ENCODE data around the gene TRNT1.

Gene TRNT1

DNA sequence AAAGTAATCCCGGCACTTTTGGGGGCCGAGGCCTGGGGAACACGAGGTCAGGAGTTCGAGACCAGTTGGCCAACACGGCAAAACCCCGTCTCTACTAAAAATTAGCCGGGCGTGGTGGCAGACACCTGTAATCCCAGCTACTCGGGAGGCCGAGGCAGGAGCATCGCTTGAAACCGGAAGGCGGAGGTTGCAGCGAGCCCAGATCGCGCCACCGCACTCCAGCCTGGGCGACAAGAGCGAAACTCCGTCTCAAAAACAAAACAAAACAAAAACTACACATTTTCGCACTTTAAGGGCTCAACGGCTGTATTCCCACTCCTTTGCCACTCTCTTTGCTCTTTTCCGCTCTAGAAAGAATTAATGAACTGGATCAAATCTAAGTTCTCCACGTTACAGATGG lies 763 bp upstream of the TRNT1 start:
- Histone ChIP-seq H3K36me3 (ENCODE audit: control insufficient read depth, insufficient read depth, low read length) (peaks cover 5% of the 10 kb centered on the region), H3K27me3 (ENCODE audit: control insufficient read depth, insufficient read depth, low read length) (no peaks in the 10 kb centered on the region), H3K4me3 (ENCODE audit: low read length) (peak overlapping the region; percentile 96), H3K9ac (ENCODE audit: low read length) (peak overlapping the region; percentile 92), H3K4me1 (ENCODE audit: control insufficient read depth, insufficient read depth, low read length) (no peaks in the 10 kb centered on the region), H3K27ac (ENCODE audit: low read depth, low read length) (peak overlapping the region; percentile 93)

DNA sequence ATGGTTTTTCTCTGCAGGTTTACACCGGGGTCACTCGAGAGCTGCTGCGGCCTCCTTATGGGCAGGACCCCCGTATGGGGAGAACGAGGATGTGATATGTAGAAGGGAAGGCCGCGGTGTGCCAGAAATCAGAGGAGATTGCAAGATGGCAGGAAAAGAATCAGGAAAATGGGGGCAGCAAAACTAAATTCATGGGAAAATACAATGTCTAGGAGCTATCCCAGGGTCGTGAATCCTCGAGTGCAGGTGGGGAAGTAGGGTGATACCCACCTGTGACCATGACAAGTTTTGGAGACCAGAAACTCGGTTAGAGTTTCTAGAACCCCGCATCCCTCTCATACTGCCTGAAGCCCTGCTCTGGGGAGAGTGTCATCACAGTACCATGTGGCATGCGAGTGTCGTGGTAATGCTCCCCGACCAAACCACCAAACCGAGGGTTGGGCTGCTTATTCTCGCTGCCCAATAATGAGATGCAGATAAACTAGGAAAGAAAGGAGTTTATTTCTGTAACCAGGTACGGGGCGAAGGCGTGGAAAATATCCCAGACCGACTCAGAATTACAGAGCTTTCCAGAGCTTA lies 781 bp downstream of the TRNT1 start:
- H3K27me3 ChIP-seq (ENCODE audit: control insufficient read depth, insufficient read depth, low read length): no peaks in the 10 kb centered on the region
- H3K4me3 ChIP-seq (ENCODE audit: low read length): peak overlapping the region; percentile 96

DNA sequence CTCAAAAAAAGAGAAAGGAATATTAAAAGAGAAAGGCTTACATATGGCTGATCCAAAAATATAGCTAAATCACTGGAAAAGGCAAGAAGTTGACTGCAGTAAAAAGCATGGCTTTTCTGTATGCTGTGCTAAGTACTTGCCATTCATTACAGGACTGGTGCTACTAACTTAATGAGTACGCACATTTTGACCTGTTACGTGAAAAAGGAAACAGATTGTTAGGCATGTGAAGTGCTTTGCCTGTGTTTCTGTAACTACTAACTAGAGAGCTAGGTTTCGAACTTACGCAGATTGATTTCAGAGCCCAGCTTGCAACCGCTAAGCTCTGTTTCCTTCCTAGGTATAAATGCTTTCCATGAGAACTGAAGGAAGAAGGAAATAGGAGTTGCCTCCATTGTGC lies 2.8 kb downstream of the TRNT1 start:
- no peak overlapping the region for H3K27ac ChIP-seq (ENCODE audit: low read depth, low read length)
- H3K9ac ChIP-seq (ENCODE audit: low read length): no peak overlapping the region
- peaks cover 9% of the 10 kb centered on the region for H3K36me3 ChIP-seq (ENCODE audit: control insufficient read depth, insufficient read depth, low read length)
- H3K27me3 ChIP-seq (ENCODE audit: control insufficient read depth, insufficient read depth, low read length): no peaks in the 10 kb centered on the region
- no peaks in the 10 kb centered on the region for H3K4me1 ChIP-seq (ENCODE audit: control insufficient read depth, insufficient read depth, low read length)
- no peak overlapping the region for H3K4me3 ChIP-seq (ENCODE audit: low read length)

More for the DNA sequence above, 781 bp downstream of the TRNT1 start:
- Histone ChIP-seq H3K9ac (ENCODE audit: low read length) (peak overlapping the region; percentile 96), H3K27ac (ENCODE audit: low read depth, low read length) (peak overlapping the region; percentile 93), H3K36me3 (ENCODE audit: control insufficient read depth, insufficient read depth, low read length) (peaks cover 5% of the 10 kb centered on the region), H3K4me1 (ENCODE audit: control insufficient read depth, insufficient read depth, low read length) (no peaks in the 10 kb centered on the region)

DNA sequence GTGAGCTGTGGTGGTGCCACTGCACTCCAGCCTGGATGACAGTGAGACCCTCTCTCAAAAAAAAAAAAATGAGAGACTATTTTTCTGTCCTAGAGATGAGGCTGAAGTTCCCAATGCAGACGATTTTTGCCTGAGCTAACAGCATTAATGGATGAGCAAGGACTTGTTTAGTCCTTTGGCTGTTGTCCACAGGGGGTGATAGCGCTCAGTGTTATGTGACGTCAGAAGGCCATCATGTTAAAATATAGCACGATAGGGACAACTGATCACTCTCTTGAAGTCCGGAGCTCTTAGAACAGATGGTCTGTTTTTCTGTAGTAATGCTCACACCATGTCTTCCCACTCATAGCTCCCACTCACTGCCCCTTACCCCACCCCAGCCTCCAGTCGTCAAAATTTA lies 6.8 kb downstream of the TRNT1 start:
- H3K36me3 ChIP-seq (ENCODE audit: control insufficient read depth, insufficient read depth, low read length): peaks cover 11% of the 10 kb centered on the region

DNA sequence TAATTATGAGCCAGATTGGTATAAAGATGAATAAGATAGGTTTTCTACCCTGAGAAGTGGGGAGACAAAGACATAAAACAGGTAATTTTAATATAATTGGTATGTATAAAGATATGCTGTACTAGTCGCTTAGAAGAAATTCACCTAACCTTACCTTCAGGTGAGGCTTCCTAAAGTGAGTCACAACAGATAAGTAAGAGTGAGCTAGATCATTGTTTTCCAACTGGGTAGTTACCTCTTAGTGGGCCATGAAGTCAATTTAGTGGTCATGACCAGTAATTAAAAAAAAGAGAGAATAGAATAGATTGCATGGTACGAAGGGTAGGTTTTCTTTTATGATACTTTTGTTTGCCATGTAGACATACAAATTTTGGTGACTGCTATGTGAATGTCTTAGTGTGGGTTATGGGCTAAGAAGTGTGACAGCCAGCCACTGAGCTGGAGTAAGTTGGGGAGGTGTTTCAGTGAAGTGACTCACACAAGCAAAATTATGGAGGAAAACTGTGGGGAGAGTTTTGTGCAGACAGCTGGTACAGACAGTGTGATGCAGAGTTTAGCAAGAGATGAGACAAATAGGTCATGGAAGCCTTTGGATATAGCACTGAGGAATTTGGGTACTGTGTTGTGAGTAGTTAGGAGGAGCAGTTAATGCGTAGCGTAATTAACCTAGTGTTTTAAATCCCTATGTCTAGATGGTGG lies 8.2 kb downstream of the TRNT1 start:
- Histone ChIP-seq H3K9ac (ENCODE audit: low read length) (no peak overlapping the region), H3K27ac (ENCODE audit: low read depth, low read length) (no peak overlapping the region), H3K4me1 (ENCODE audit: control insufficient read depth, insufficient read depth, low read length) (no peaks in the 10 kb centered on the region), H3K36me3 (ENCODE audit: control insufficient read depth, insufficient read depth, low read length) (peaks cover 12% of the 10 kb centered on the region), H3K4me3 (ENCODE audit: low read length) (no peak overlapping the region), H3K27me3 (ENCODE audit: control insufficient read depth, insufficient read depth, low read length) (no peaks in the 10 kb centered on the region)

More for the DNA sequence above, 6.8 kb downstream of the TRNT1 start:
- Histone ChIP-seq H3K27ac (ENCODE audit: low read depth, low read length) (no peak overlapping the region), H3K4me3 (ENCODE audit: low read length) (no peak overlapping the region), H3K27me3 (ENCODE audit: control insufficient read depth, insufficient read depth, low read length) (no peaks in the 10 kb centered on the region), H3K4me1 (ENCODE audit: control insufficient read depth, insufficient read depth, low read length) (no peaks in the 10 kb centered on the region), H3K9ac (ENCODE audit: low read length) (no peak overlapping the region)

DNA sequence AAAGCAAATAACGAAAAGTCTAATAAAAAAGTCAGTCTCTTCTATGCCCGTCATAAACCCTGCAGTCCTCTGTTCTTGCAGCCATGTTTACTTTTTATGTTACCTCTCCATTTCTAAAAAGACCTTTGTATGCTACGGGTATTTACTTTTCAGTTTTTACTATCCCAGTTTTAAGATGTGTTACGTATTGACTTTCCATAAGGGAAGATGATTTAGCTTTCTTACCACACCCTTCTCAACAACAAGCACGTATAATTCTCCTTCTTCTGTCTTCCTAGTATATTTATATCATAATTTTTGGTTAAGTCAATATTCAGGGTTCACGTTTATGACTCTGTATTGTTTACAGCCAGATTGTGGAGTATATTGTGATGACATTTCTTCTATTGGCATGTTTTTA lies 10.8 kb downstream of the TRNT1 start:
- H3K27ac ChIP-seq (ENCODE audit: low read depth, low read length): no peak overlapping the region
- no peaks in the 10 kb centered on the region for H3K4me1 ChIP-seq (ENCODE audit: control insufficient read depth, insufficient read depth, low read length)
- H3K27me3 ChIP-seq (ENCODE audit: control insufficient read depth, insufficient read depth, low read length): no peaks in the 10 kb centered on the region
- H3K9ac ChIP-seq (ENCODE audit: low read length): no peak overlapping the region
- H3K4me3 ChIP-seq (ENCODE audit: low read length): no peak overlapping the region
- peaks cover 11% of the 10 kb centered on the region for H3K36me3 ChIP-seq (ENCODE audit: control insufficient read depth, insufficient read depth, low read length)

DNA sequence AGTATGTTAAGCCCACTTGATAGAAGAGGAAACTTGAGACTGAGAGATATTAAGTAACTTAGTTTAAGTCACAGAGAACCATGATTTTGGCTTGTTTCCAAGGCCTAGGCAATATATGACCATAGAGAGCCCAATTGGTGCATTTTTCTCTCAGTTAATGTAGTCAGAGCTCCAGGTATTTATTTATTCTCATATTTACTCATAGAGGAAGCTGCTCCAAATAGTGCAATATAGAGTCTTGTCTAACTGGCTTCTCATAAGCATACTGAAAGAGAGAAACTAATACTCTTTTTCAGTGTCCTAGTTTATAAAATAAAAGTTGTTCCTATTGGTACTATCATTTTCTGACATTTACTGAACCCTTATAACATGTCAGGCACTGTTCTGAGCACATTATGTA lies 15.2 kb downstream of the TRNT1 start:
- H3K4me3 ChIP-seq (ENCODE audit: low read length): no peak overlapping the region
- H3K4me1 ChIP-seq (ENCODE audit: control insufficient read depth, insufficient read depth, low read length): no peaks in the 10 kb centered on the region
- no peaks in the 10 kb centered on the region for H3K27me3 ChIP-seq (ENCODE audit: control insufficient read depth, insufficient read depth, low read length)
- peaks cover 12% of the 10 kb centered on the region for H3K36me3 ChIP-seq (ENCODE audit: control insufficient read depth, insufficient read depth, low read length)
- no peak overlapping the region for H3K27ac ChIP-seq (ENCODE audit: low read depth, low read length)
- H3K9ac ChIP-seq (ENCODE audit: low read length): no peak overlapping the region

DNA sequence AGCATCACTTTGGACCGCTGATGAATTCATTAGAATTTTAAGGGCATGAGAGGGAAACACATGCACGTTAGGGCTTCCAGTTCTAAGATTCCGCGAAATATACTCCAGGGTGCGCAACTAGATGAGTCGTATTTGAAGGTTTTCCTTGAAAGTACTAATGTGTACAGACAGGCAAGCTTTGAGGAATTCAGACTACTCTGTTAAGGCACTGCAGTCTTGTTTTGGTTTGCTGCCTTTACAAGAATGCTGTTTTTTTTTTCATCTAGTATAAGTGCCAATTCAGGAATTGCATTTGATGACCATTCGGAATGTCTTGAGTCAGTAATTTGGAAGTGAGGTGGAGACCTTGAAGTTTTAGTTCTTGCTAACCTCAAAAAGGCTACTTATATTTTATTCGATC lies 19.1 kb downstream of the TRNT1 start:
- peaks cover 4% of the 10 kb centered on the region for H3K36me3 ChIP-seq (ENCODE audit: control insufficient read depth, insufficient read depth, low read length)
- no peak overlapping the region for H3K4me3 ChIP-seq (ENCODE audit: low read length)
- no peaks in the 10 kb centered on the region for H3K4me1 ChIP-seq (ENCODE audit: control insufficient read depth, insufficient read depth, low read length)
- H3K27ac ChIP-seq (ENCODE audit: low read depth, low read length): no peak overlapping the region
- H3K9ac ChIP-seq (ENCODE audit: low read length): no peak overlapping the region
- H3K27me3 ChIP-seq (ENCODE audit: control insufficient read depth, insufficient read depth, low read length): no peaks in the 10 kb centered on the region

DNA sequence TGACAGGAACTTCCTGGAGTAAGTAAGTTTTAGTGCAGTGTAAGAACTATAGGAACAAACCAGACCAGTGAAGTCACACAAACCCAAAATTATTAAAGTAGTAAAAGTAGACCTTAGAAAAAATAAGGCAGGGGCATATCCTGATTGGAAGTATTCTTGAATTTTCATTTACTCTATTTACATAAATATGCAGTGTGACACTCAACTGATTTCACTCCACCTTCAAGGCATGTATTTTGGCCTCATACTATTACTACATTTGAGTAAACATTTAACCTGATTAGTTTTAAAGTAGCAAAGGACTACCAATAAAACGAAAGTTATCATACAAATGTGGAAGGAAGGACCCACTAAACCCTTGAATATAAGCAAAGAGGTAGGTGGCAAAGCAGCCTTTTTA lies 22.8 kb downstream of the TRNT1 start:
- Histone ChIP-seq H3K36me3 (ENCODE audit: control insufficient read depth, insufficient read depth, low read length) (peaks cover 13% of the 10 kb centered on the region), H3K27ac (ENCODE audit: low read depth, low read length) (no peak overlapping the region)

DNA sequence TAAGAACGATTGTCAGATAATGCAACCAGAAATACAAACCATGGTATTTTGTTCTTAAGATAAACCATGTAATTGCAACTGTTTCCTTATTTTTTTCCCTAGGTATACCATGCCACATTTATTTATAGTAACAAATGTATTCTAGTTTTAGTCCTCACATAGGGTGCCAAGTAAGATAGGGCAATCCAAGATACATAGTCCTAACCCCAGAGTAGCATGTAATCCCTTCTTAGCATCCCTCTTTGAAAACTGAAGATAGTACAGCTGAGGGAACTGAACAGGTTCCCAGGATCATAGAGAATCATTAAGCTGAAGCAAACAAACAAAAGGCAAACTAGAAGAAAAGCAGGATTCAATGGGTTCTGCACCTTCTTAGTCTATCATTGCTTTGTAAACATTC lies 24.8 kb downstream of the TRNT1 start:
- H3K36me3 ChIP-seq (ENCODE audit: control insufficient read depth, insufficient read depth, low read length): peaks cover 11% of the 10 kb centered on the region
- no peak overlapping the region for H3K4me3 ChIP-seq (ENCODE audit: low read length)
- no peaks in the 10 kb centered on the region for H3K27me3 ChIP-seq (ENCODE audit: control insufficient read depth, insufficient read depth, low read length)
- H3K9ac ChIP-seq (ENCODE audit: low read length): no peak overlapping the region
- no peaks in the 10 kb centered on the region for H3K4me1 ChIP-seq (ENCODE audit: control insufficient read depth, insufficient read depth, low read length)
- no peak overlapping the region for H3K27ac ChIP-seq (ENCODE audit: low read depth, low read length)

More for the DNA sequence above, 22.8 kb downstream of the TRNT1 start:
- H3K9ac ChIP-seq (ENCODE audit: low read length): no peak overlapping the region
- H3K4me3 ChIP-seq (ENCODE audit: low read length): no peak overlapping the region
- H3K4me1 ChIP-seq (ENCODE audit: control insufficient read depth, insufficient read depth, low read length): no peaks in the 10 kb centered on the region
- H3K27me3 ChIP-seq (ENCODE audit: control insufficient read depth, insufficient read depth, low read length): no peaks in the 10 kb centered on the region

DNA sequence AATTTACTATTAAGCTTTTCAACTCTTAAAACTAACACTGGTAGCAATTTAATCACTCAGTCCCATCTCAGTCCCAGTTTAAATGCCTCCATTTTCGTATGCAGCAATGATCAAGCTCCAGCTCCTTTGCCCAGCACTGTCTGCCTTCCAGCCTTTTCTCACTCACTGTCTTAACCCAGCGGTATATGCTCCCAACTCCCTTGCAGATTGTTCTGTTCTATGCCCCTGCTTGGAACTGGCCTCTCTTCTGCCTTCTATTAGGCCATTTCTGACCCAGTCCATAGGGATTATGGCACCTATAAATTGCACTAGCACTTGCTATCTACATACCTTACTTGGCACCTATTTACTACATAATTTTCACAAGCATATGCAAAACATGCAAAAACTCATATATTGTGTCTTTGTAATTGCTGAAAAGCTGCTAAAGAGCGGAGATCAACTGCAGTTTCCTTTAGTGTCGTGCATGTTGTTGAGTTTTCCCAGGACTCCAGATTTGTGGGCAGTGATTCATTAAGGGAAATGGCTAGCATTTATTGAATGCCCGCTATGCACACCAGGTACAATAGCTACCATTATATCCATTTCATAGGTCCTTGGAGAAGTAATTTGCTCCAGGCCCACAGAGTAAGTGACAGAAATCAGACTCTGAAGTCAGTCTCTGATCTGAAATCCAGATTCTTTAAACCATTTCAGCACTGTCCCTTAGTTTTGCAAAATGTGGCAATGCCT lies 28.3 kb downstream of the TRNT1 start:
- no peak overlapping the region for H3K27ac ChIP-seq (ENCODE audit: low read depth, low read length)
- H3K4me3 ChIP-seq (ENCODE audit: low read length): no peak overlapping the region
- H3K27me3 ChIP-seq (ENCODE audit: control insufficient read depth, insufficient read depth, low read length): no peaks in the 10 kb centered on the region
- no peak overlapping the region for H3K9ac ChIP-seq (ENCODE audit: low read length)
- no peaks in the 10 kb centered on the region for H3K4me1 ChIP-seq (ENCODE audit: control insufficient read depth, insufficient read depth, low read length)
- H3K36me3 ChIP-seq (ENCODE audit: control insufficient read depth, insufficient read depth, low read length): peaks cover 9% of the 10 kb centered on the region

DNA sequence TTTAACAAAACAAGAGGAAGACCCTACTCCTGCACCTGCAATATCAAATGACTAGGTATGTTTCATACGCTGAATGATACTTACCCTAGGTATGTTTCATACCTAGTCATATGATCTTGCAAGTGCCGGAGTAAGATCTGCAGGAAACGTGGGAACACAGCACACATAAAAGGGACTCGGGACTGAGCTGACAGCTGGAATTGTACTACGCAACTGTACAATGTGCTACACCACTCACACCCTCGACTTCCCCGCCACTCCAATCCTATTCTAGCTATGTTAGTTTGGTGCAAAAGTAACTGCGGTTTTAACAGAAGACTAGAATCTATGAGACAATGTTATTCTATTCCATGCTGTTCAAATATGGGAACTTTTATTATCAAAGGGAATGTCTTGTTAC lies 30.7 kb downstream of the TRNT1 start:
- Histone ChIP-seq H3K9ac (ENCODE audit: low read length) (no peak overlapping the region), H3K36me3 (ENCODE audit: control insufficient read depth, insufficient read depth, low read length) (peaks cover 9% of the 10 kb centered on the region), H3K27me3 (ENCODE audit: control insufficient read depth, insufficient read depth, low read length) (no peaks in the 10 kb centered on the region), H3K27ac (ENCODE audit: low read depth, low read length) (no peak overlapping the region), H3K4me3 (ENCODE audit: low read length) (no peak overlapping the region), H3K4me1 (ENCODE audit: control insufficient read depth, insufficient read depth, low read length) (no peaks in the 10 kb centered on the region)

Data from rectal smooth muscle tissue (tissue), 1 donor.